ENCODE results near the gene STK11IP.

DNA sequence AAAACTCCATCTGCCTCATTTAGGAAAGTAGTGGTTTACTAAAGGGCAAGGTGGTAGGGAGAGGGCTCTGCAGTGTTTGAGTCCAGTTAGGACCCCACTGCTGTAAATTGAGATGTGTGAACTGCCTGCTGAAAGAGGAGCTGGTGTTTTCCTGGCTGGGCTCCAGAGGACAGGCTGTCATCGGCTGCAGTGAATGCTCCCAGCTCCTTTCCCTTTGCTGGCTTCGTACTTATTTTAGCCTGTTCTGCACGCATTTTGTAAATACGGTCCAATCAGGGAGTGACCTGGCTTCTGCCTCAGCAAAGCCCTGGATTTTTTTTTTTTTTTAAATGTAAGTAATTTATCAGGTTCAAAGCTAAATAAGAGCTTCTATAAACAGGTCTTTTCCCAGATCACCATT lies 67.3 kb downstream of the STK11IP start:
- TF ChIP-seq SOX6 (IDR thresholded peaks at IDR 0.05) (no peak), SOX6 (CRISPR knock-in tag; IDR thresholded peaks at IDR 0.05) (no peak), MTA3 (CRISPR knock-in tag; IDR thresholded peaks at IDR 0.05) (no peak), FOSL2 (CRISPR knock-in tag; IDR thresholded peaks at IDR 0.05) (no peak), KLF16 (CRISPR knock-in tag; IDR thresholded peaks at IDR 0.05) (no peak), CBX2 (IDR thresholded peaks at IDR 0.05; ENCODE audit: low read depth, low read length) (no peak), CBX2 (CRISPR knock-in tag; IDR thresholded peaks at IDR 0.05; ENCODE audit: low read depth) (no peak), HNRNPL (IDR thresholded peaks at IDR 0.05; ENCODE audit: low read depth, low read length) (no peak), ZNF629 (CRISPR knock-in tag; conservative IDR thresholded peaks at IDR 0.05) (no peak), ZNF569 (CRISPR knock-in tag; IDR thresholded peaks at IDR 0.05; ENCODE audit: borderline replicate concordance) (no peak), RFX5 (IDR thresholded peaks at IDR 0.05; ENCODE audit: low read depth, low read length) (no peak), NFE2L2 (IDR thresholded peaks at IDR 0.05; ENCODE audit: low read length) (no peak), SP1 (IDR thresholded peaks at IDR 0.05) (no peak), SP1 (CRISPR knock-in tag; IDR thresholded peaks at IDR 0.05) (no peak), ERF (CRISPR knock-in tag; IDR thresholded peaks at IDR 0.05) (no peak), GABPA (IDR thresholded peaks at IDR 0.05; ENCODE audit: low read depth, low read length) (no peak), GABPA (CRISPR knock-in tag; IDR thresholded peaks at IDR 0.05; ENCODE audit: low read depth) (no peak)
- TF ChIP-seq, protein P1, sequence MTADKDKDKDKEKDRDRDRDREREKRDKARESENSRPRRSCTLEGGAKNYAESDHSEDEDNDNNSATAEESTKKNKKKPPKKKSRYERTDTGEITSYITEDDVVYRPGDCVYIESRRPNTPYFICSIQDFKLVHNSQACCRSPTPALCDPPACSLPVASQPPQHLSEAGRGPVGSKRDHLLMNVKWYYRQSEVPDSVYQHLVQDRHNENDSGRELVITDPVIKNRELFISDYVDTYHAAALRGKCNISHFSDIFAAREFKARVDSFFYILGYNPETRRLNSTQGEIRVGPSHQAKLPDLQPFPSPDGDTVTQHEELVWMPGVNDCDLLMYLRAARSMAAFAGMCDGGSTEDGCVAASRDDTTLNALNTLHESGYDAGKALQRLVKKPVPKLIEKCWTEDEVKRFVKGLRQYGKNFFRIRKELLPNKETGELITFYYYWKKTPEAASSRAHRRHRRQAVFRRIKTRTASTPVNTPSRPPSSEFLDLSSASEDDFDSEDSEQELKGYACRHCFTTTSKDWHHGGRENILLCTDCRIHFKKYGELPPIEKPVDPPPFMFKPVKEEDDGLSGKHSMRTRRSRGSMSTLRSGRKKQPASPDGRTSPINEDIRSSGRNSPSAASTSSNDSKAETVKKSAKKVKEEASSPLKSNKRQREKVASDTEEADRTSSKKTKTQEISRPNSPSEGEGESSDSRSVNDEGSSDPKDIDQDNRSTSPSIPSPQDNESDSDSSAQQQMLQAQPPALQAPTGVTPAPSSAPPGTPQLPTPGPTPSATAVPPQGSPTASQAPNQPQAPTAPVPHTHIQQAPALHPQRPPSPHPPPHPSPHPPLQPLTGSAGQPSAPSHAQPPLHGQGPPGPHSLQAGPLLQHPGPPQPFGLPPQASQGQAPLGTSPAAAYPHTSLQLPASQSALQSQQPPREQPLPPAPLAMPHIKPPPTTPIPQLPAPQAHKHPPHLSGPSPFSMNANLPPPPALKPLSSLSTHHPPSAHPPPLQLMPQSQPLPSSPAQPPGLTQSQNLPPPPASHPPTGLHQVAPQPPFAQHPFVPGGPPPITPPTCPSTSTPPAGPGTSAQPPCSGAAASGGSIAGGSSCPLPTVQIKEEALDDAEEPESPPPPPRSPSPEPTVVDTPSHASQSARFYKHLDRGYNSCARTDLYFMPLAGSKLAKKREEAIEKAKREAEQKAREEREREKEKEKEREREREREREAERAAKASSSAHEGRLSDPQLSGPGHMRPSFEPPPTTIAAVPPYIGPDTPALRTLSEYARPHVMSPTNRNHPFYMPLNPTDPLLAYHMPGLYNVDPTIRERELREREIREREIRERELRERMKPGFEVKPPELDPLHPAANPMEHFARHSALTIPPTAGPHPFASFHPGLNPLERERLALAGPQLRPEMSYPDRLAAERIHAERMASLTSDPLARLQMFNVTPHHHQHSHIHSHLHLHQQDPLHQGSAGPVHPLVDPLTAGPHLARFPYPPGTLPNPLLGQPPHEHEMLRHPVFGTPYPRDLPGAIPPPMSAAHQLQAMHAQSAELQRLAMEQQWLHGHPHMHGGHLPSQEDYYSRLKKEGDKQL (CRISPR knock-in tag; IDR thresholded peaks at IDR 0.05; ENCODE audit: low read depth) = no peak

Data from HepG2 (cell line).